Trophoblast cell (in vitro differentiated cells and primary cell): Measurements from ENCODE around the gene TXNRD2.
"Not testable (repeated sequence)": the region's sequence is repeated elsewhere in the genome, so short reads cannot be mapped to it uniquely, and the experiment has no call there.

ENCODE experiments used
- DNase-seq, 2 donors: peaks; one replicate each; pipeline ENCODE4 v3.0.0-alpha.2; 2016
- H2AFZ ChIP-seq: 2 replicates; pipeline ENCODE4 v1.6.1; 2013; ENCODE audit warnings: low read length, moderate library complexity, mild to moderate bottlenecking; ENCODE audit not compliant: insufficient read depth, poor library complexity
- H2AK5ac ChIP-seq: 2 replicates; pipeline ENCODE4 v1.6.1; 2013; ENCODE audit warnings: mild to moderate bottlenecking, low read length
- H2BK120ac ChIP-seq: 2 replicates; pipeline ENCODE4 v1.6.1; 2013; ENCODE audit warnings: low read length, mild to moderate bottlenecking, moderate library complexity; ENCODE audit not compliant: insufficient read depth, poor library complexity
- H2BK12ac ChIP-seq: 2 replicates; pipeline ENCODE4 v1.6.1; 2013; ENCODE audit warnings: mild to moderate bottlenecking, low read length, moderate library complexity
- H2BK5ac ChIP-seq: 2 replicates; pipeline ENCODE4 v1.6.1; 2013; ENCODE audit warnings: low read length, low read depth, moderate library complexity, mild to moderate bottlenecking; ENCODE audit not compliant: poor library complexity
- H3K14ac ChIP-seq: 2 replicates; pipeline ENCODE4 v1.6.1; 2013; ENCODE audit warnings: mild to moderate bottlenecking, low read length
- H3K18ac ChIP-seq: 2 replicates; pipeline ENCODE4 v1.6.1; 2013; ENCODE audit warnings: mild to moderate bottlenecking, low read length
- H3K23ac ChIP-seq: 2 replicates; pipeline ENCODE4 v1.6.1; 2013; ENCODE audit warnings: low read length
- H3K27ac ChIP-seq: 2 replicates; pipeline ENCODE4 v1.5.1; 2013; ENCODE audit warnings: low read depth, mild to moderate bottlenecking, inconsistent platforms, low read length, moderate library complexity
- H3K27me3 ChIP-seq: 2 replicates; pipeline ENCODE4 v1.6.1; 2013; ENCODE audit warnings: inconsistent platforms, mild to moderate bottlenecking, low read length, moderate library complexity; ENCODE audit not compliant: insufficient read depth
- H3K36me3 ChIP-seq, 2 experiments: 1 replicate in 1 of 2; 2 replicates in 1 of 2; pipeline ENCODE4 v1.6.1; 2013; ENCODE audit warnings: low read length in 2 of 2, mild to moderate bottlenecking in 2 of 2, moderate library complexity in 1 of 2; ENCODE audit not compliant: insufficient read depth in 2 of 2, control insufficient read depth in 1 of 2
- H3K4ac ChIP-seq: 2 replicates; pipeline ENCODE4 v1.6.1; 2013; ENCODE audit warnings: low read depth, mild to moderate bottlenecking, low read length, moderate library complexity
- H3K4me1 ChIP-seq, 2 experiments: 1 replicate in 1 of 2; 2 replicates in 1 of 2; pipeline ENCODE4 v1.6.1; 2013; ENCODE audit warnings: low read length in 2 of 2, mild to moderate bottlenecking in 2 of 2, moderate library complexity in 1 of 2; ENCODE audit not compliant: insufficient read depth in 2 of 2, control insufficient read depth in 1 of 2
- H3K4me2 ChIP-seq: 2 replicates; pipeline ENCODE4 v1.6.1; 2013; ENCODE audit warnings: inconsistent platforms, mild to moderate bottlenecking, low read length, moderate library complexity
- H3K4me3 ChIP-seq: 2 replicates; pipeline ENCODE4 v1.5.1; 2013; ENCODE audit warnings: mild to moderate bottlenecking, low read depth, low read length, inconsistent platforms
- H3K79me1 ChIP-seq: one replicate; pipeline ENCODE4 v1.6.1; 2013; ENCODE audit warnings: low read length
- H3K79me2 ChIP-seq: 2 replicates; pipeline ENCODE4 v1.6.1; 2013; ENCODE audit warnings: low read length, mild to moderate bottlenecking; ENCODE audit not compliant: control insufficient read depth, insufficient read depth, poor library complexity
- H3K9ac ChIP-seq: 2 replicates; pipeline ENCODE4 v1.6.1; 2013; ENCODE audit warnings: mild to moderate bottlenecking, low read length
- H3K9me3 ChIP-seq: 2 replicates; pipeline ENCODE4 v1.6.1; 2013; ENCODE audit warnings: low read depth, mild to moderate bottlenecking, control low read depth, inconsistent platforms, low read length; ENCODE audit not compliant: insufficient read depth
- H4K12ac ChIP-seq: 2 replicates; pipeline ENCODE4 v1.6.1; 2013; ENCODE audit warnings: low read depth, mild to moderate bottlenecking, low read length, moderate library complexity
- H4K8ac ChIP-seq: 2 replicates; pipeline ENCODE4 v1.6.1; 2013; ENCODE audit warnings: low read depth, mild to moderate bottlenecking, low read length, moderate library complexity
- H4K91ac ChIP-seq: one replicate; pipeline ENCODE4 v1.6.1; 2013; ENCODE audit warnings: low read depth, mild to moderate bottlenecking, low read length, moderate library complexity
- WGBS: extraction: QIAGEN DNeasy Blood & Tissue Kit; methylation state at CpG from one replicate; pipeline ENCODE4 v1.1.7; 2013; ENCODE audit warnings: missing lambda C conversion rate; ENCODE audit not compliant: insufficient read length, insufficient coverage; ENCODE audit errors: extremely low coverage; 5-methylcytosine and 5-hydroxymethylcytosine counted together

Gene TXNRD2

DNA sequence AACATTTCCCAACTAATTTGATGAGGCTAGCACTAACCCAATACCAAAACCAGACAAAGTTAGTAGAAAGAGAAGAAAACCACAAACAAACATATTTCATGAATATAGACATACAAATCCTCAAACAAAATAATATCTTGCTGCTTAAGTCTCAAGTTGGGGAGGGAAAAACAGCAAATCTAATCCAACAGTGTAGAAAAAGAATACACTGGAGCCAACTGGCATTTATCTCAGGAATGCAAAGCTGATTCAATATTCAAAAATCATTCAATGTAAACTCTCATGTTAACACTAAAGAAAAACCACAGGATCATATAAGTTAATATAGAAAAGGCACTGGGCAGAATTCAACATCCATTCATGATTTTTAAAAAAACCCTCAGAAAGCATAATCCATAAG lies 105.1 kb downstream of the TXNRD2 start:
- Histone ChIP-seq H2BK120ac (no peak overlapping the region), H3K4ac (no peak overlapping the region), H3K4me3 (no peak overlapping the region), H4K91ac (no peak overlapping the region), H3K14ac (no peak overlapping the region), H2BK12ac (no peak overlapping the region), H2AK5ac (no peak overlapping the region), H3K27ac (no peak overlapping the region), H2AFZ (no peak overlapping the region), H3K9ac (no peak overlapping the region), H3K36me3 (no peaks in the 10 kb centered on the region), H3K18ac (no peak overlapping the region), H3K79me1 (no peaks in the 10 kb centered on the region), H3K4me2 (no peak overlapping the region), H3K23ac (no peak overlapping the region), H3K79me2 (no peaks in the 10 kb centered on the region), H4K8ac (no peak overlapping the region), H3K4me1 (peaks cover 0 to 3% of the 10 kb centered on the region in 2 experiments), H3K9me3 (no peaks in the 10 kb centered on the region), H4K12ac (no peak overlapping the region), H3K27me3 (no peaks in the 10 kb centered on the region), H2BK5ac (no peak overlapping the region)
- no peak for DNase-seq

- Histone ChIP-seq H3K79me2 (no peaks in the 10 kb centered on the region), H3K4me3 (no peak overlapping the region), H3K36me3 (no peaks in the 10 kb centered on the region), H3K14ac (no peak overlapping the region), H2AK5ac (no peak overlapping the region), H3K23ac (no peak overlapping the region), H3K79me1 (no peaks in the 10 kb centered on the region), H4K8ac (no peak overlapping the region), H3K27ac (no peak overlapping the region), H3K4me1 (no peaks in the 10 kb centered on the region), H4K91ac (no peak overlapping the region), H2BK120ac (no peak overlapping the region), H4K12ac (no peak overlapping the region), H2AFZ (no peak overlapping the region), H3K9ac (no peak overlapping the region), H3K27me3 (no peaks in the 10 kb centered on the region), H3K4me2 (no peak overlapping the region), H2BK5ac (no peak overlapping the region), H2BK12ac (no peak overlapping the region), H3K4ac (no peak overlapping the region), H3K9me3 (no peaks in the 10 kb centered on the region), H3K18ac (no peak overlapping the region)
- no peak for DNase-seq
These were observed 107.0 kb downstream of the TXNRD2 start for GRCh38 chr22:19834599-19834998.

DNA sequence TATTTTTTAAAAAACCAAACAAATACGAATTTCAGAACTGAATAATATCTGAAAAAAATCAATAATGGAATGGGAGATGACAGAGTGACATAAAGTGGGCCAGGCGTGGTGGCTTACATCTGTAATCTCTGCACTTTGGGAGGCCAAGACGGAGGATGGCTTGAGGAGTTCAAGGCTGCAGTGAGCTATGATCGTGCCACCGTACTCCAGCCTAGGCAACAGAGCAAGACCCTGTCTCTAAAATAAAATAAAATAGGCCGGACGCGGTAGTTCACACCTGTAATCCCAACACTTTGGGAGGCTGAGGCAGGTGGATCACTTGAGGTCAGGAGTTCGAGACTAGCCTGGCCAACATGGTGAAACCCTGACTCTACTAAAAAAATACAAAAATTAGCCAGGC lies 108.3 kb downstream of the TXNRD2 start:
- not testable (repeated sequence) for H3K79me2 ChIP-seq, H3K27me3 ChIP-seq, H3K79me1 ChIP-seq, H2AK5ac ChIP-seq, H3K23ac ChIP-seq, H3K27ac ChIP-seq, H3K4me1 ChIP-seq, H3K9ac ChIP-seq, H4K12ac ChIP-seq, H3K36me3 ChIP-seq, H2BK5ac ChIP-seq, H3K4ac ChIP-seq, H3K14ac ChIP-seq, H2AFZ ChIP-seq, H3K18ac ChIP-seq, H2BK120ac ChIP-seq, H2BK12ac ChIP-seq, H4K8ac ChIP-seq, DNase-seq, H3K9me3 ChIP-seq, H3K4me2 ChIP-seq, H4K91ac ChIP-seq, H3K4me3 ChIP-seq
- WGBS = no CpG with 5 or more reads among the region's 9 CpGs

GRCh38 chr22:19832476-19833108 lies 109.0 kb downstream of the TXNRD2 start:
- Histone ChIP-seq H3K23ac (no peak overlapping the region), H3K79me1 (no peaks in the 10 kb centered on the region), H2BK12ac (no peak overlapping the region), H3K18ac (no peak overlapping the region), H2BK120ac (no peak overlapping the region), H3K4me2 (no peak overlapping the region), H3K27ac (no peak overlapping the region), H3K9ac (no peak overlapping the region), H3K4me1 (no peaks in the 10 kb centered on the region), H3K14ac (no peak overlapping the region), H4K8ac (no peak overlapping the region), H3K4ac (no peak overlapping the region), H2AK5ac (no peak overlapping the region), H3K79me2 (no peaks in the 10 kb centered on the region), H3K27me3 (no peaks in the 10 kb centered on the region), H4K91ac (no peak overlapping the region), H3K36me3 (no peaks in the 10 kb centered on the region), H2BK5ac (no peak overlapping the region), H4K12ac (no peak overlapping the region), H3K9me3 (no peaks in the 10 kb centered on the region), H2AFZ (no peak overlapping the region), H3K4me3 (no peak overlapping the region)
- no peak for DNase-seq
- no CpG with 5 or more reads among the region's 7 CpGs for WGBS
